T-helper 1 cell treated with Interleukin-12 subunit alpha and Interleukin-12 subunit beta and Interleukin-4 antibody, amounts not matched to agents 30 ng/mL and 1 ng/mL, for 36 hours (primary cell): ENCODE results near the gene TYMP. TPM values are rescaled to one million over a fixed set of nuclear protein-coding genes. Genes with fewer than 3 reads are reported as not detected.

Source experiments
- intact Hi-C: fragments of 100-400 bp; cut with micrococcal nuclease; formaldehyde crosslinking; loops from one replicate; pipeline ENCODE4 v1.15.1; 2024
- total RNA-seq: library from RNA; stranded (reverse); gene quantifications from 2 replicates; pipeline ENCODE4 v1.2.3, GENCODE V29; 2022

TYMP gene
- total RNA-seq, 1 donor from 2014 or later: 173 TPM

DNA sequence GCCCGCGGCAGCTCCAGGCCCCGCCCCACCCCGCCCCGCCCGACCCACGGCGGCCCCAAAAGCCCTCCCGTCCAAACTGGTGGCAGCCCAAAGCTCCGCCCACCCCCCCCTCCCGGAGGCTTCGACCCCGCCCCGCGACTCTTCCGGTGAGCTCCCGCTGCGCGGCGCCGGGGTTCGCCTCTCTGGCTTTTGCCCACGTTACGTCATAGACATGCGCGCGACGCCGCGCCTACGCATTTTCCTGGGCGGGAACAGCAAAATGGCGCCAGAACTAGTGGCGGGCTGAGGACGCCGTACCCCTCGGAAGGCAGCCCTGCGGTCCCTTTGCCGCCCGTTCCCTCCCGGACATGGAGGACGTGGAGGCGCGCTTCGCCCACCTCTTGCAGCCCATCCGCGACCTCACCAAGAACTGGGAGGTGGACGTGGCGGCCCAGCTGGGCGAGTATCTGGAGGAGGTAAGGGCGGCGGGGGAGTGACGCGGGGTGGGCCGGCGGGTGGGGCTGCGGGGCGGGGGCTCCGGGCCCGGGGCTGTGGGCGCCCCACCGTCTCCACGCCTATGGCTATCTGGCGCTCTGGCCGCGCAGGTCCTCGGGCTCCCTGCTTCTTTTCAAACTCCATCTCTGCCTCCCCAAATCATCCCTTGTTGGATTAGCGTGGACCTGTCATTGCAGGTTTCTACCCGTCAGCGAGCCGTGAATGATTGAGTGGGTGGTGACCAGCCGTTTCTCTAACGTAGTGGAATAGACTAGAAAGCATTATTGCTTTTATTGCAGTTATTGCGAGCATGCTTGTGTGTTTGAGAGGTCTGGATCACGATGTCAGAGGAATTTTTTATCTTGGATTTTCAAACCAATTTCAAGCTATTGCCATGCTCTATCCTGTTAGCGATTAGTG is 21.6 kb downstream of the TYMP start, which contains the start of gene NCAPH2:
Gene NCAPH2, plus strand, starts transcription at position 234 of the 894 bp plus-strand sequence. Its CDS starts 114 bp downstream, at position 348.
- intact Hi-C loops: loop anchor here (1.0 to 5.0 kb wide), 12 partner anchors 17 to 316 kb away; partner anchors contain the start of genes ARSA, CHKB, MAPK11 and PPP6R2

GRCh38 chr22:50507421-50507990 is 22.3 kb downstream of the TYMP start, which contains the start of gene LMF2:
Gene LMF2 (minus strand): TSS chr22:50507702. CDS start chr22:50507675, 27 bp downstream.
- intact Hi-C loops: loop anchor here (1.0 to 5.0 kb wide), 6 partner anchors 32 to 315 kb away; partner anchors contain the start of genes MAPK11, PPP6R2 and SBF1

DNA sequence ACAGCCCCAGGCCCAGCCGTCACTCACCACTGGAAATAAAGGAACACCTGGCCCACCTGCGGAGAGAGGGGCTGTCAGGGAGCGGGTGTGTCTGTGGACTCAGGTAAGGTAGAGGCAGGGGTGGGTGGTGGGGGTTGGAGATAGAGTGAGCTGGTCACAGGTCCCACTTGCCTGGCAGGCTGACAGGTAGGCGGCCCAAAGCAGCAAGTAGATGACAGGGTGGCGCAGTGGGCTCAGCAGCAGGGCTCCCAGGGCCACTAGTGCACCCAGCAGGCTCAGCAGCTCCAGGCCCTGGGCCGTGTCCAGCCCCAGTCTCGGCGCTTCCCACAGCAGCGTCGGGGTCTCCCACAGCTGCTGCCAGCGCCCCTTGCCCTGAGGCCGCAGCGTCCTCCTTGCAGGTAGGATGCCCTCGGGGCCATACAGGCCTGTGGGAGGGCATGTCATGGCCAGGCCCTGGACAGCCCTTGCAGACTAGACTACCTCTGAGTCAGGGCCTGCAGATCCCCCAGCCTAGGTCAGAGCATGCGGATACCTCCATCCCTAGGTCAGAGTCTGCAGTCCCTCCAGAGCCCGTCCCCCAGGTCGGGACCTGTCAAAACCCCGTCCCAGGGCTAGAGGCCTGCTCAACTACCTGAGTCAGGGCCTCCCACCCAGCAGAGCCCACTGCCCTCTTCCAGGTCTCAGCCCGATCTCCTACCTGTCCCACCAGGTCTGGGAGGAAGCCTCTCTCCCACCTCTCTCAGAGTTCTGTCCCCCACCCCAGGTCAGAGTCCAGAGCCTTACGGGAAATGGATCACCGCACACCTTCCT is 23.0 kb downstream of the TYMP start:
- intact Hi-C loops: loop anchor here (1.0 to 5.0 kb wide), 6 partner anchors 32 to 315 kb away; partner anchors contain the start of genes MAPK11, PPP6R2 and SBF1

- intact Hi-C loops: loop anchor here (2.0 to 5.0 kb wide), 3 partner anchors 163 to 314 kb away; partner anchors contain the start of genes MAPK11 and PPP6R2
Measured at GRCh38 chr22:50505776-50506610, 23.8 kb downstream of the TYMP start.

GRCh38 chr22:50505276-50505775 is 24.5 kb downstream of the TYMP start:
- intact Hi-C loops: loop anchor here (5.0 kb wide), 2 partner anchors 233 to 313 kb away; partner anchors contain the start of gene MAPK11

- intact Hi-C loops: loop anchor here (5.0 kb wide), 2 partner anchors 232 to 312 kb away; partner anchors contain the start of gene MAPK11
Measured at GRCh38 chr22:50504369-50505211, 25.2 kb downstream of the TYMP start.

- intact Hi-C loops: no loop called here
Measured at GRCh38 chr22:50503475-50504145, 26.2 kb downstream of the TYMP start.

GRCh38 chr22:50502628-50503474 is 27.0 kb downstream of the TYMP start:
- intact Hi-C loops: no loop called here

- intact Hi-C loops: no loop called here
Measured at GRCh38 chr22:50502096-50502495, 27.7 kb downstream of the TYMP start.

DNA sequence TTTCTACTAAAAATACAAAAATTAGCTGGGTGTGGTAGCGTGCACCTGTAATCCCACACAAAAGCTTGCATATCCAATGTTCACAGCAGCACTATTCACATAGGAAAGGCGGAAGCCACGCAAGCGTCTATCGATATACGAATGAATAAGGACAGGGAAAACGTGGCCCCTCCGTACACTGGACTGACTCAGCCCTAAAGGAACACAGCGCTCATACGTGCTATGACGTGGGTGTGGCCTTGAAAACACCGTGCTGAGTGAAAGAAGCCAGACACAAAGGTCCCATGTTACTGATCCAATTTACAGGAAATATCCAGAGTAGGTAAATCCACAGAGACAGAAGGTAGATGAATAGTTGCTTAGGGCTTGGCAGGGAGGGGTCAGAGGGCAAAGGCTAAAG is 29.4 kb downstream of the TYMP start:
- intact Hi-C loops: no loop called here

DNA sequence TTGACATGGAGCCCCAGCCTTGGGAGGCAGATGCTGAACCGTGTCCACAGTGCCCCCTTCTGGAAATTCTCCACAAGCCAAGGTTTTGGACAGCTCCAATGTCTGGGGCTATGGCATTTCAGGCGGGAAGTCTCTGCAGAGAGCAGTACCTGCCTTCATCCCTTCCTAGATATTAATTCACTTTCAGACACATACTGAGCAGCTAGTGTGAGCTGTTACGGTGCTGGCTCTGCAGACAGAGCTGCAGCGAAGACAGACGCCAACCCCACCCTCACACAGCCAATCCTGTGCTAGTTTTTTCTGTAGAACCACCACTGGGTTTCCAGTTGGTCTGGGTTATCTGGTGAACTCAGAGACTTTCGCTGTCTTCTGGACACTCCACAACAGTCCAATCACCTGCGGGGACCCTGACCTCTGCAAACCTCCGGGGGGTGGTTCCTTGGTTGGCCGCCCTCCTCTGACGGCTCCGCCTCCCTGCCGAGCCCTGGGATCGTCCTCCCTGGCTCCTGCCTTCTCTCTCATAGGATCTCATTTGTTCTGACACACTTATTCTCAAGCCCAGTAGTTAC is 31.4 kb downstream of the TYMP start:
- intact Hi-C loops: loop anchor here (1.0 to 2.0 kb wide), 2 partner anchors 42 to 257 kb away; no protein-coding TSS in a partner anchor

GRCh38 chr22:50497093-50497492 is 32.7 kb downstream of the TYMP start:
- intact Hi-C loops: no loop called here

- intact Hi-C loops: no loop called here
Measured at GRCh38 chr22:50490531-50491308, 39.1 kb downstream of the TYMP start.

DNA sequence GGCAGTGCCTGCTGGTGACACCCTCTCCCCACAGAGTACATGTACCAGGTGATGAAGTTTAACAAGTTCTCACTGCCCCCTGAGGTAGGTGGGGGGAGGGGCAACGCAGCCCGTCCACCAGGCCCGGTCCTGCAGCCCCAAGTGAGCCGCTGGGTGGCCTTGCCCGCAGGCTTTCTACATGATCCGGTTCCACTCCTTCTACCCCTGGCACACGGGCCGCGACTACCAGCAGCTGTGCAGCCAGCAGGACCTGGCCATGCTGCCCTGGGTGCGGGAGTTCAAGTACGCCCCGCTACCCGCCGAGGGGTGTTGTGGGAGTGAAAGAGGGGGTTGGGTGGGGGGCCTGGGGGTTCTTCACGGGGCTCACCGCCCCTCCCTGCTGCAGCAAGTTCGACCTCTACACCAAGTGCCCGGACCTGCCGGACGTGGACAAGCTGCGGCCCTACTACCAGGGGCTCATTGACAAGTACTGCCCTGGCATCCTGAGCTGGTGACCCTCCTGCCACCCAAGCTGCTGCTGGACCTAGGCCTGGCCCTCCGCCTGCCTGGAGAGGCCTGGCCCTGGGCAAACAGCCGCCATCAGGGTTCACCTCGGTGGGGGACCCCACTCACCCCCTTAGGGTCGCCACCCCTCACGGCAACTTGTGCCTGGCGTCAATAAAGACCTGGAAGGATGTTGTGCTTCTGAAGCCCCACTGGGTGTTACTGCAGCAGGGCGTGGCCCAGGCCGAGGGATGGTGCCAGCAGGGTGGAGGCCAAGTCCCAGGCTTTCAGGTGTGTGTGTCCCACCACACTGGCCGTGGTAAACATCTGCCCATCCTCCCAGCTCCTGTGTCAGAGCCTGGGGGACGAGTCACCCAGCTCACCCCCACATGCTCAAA is 40.2 kb downstream of the TYMP start:
- intact Hi-C loops: no loop called here

GRCh38 chr22:50488886-50489285 is 40.9 kb downstream of the TYMP start:
- intact Hi-C loops: no loop called here
